Panc1 (cell line): ENCODE data around the gene STARD10. TPM values are rescaled to one million over a fixed set of nuclear protein-coding genes. Genes with fewer than 3 reads are reported as not detected.
A peak's percentile ranks its signal among the peaks of the same experiment; 100 is the strongest.

Source experiments
- ATAC-seq: fragments of 200-7000 bp; cut with Tn5 transposase; 2 replicates; pipeline ENCODE4 v1.9.1; 2020; ENCODE audit warnings: mild to moderate bottlenecking, moderate library complexity
- BruUV-seq: library from RNA; stranded (reverse); fragments of 400-500 nt; replicated peaks from 2 replicates; lab custom pipeline; 2021; lab: Mats Ljungman, UMichigan
- CTCF ChIA-PET: fragments of 300-600 bp; sonication (Branson Sonifier 250); formaldehyde crosslinking; loops from one replicate; lab custom pipeline; 2022; ENCODE audit warnings: antibody characterized with exemption; lab: Charles Lee
- POLR2A ChIA-PET: fragments of 300-600 bp; sonication (Branson Sonifier 250); formaldehyde crosslinking; loops from one replicate; lab custom pipeline; 2022; ENCODE audit warnings: antibody characterized with exemption; lab: Charles Lee
- DNase-seq: peaks from one replicate; pipeline ENCODE4 v3.0.0-alpha.2; 2010; ENCODE audit warnings: low read depth, low spot score
- H3K27ac ChIP-seq: 2 replicates; pipeline ENCODE4 v1.5.1; 2011; ENCODE audit warnings: mild to moderate bottlenecking, low read length, inconsistent platforms
- H3K27me3 ChIP-seq: fragments of 200-500 bp; sonication (Bioruptor generic); 2 replicates; pipeline ENCODE4 v1.6.0; 2014; ENCODE audit warnings: low read length, inconsistent platforms; ENCODE audit not compliant: control insufficient read depth, insufficient read depth
- H3K36me3 ChIP-seq: fragments of 200-500 bp; sonication (Bioruptor generic); 2 replicates; pipeline ENCODE4 v1.5.1; 2014; ENCODE audit warnings: inconsistent platforms, mild to moderate bottlenecking, low read length, moderate library complexity; ENCODE audit not compliant: control insufficient read depth, insufficient read depth
- H3K4me1 ChIP-seq: 2 replicates; pipeline ENCODE4 v1.5.1; 2011; ENCODE audit warnings: inconsistent platforms, mild to moderate bottlenecking, low read length, moderate library complexity; ENCODE audit not compliant: control insufficient read depth, insufficient read depth
- H3K4me3 ChIP-seq, 2 experiments: 2 replicates each; pipeline ENCODE4 v1.5.1; 2011 to 2012; ENCODE audit warnings: low read depth in 2 of 2, low read length in 2 of 2, mild to moderate bottlenecking in 2 of 2, inconsistent platforms in 1 of 2, moderate library complexity in 1 of 2
- H3K9me3 ChIP-seq: fragments of 200-500 bp; sonication (Bioruptor generic); 2 replicates; pipeline ENCODE4 v1.5.1; 2014; ENCODE audit warnings: low read depth, mild to moderate bottlenecking, inconsistent platforms, low read length, moderate library complexity; ENCODE audit not compliant: control insufficient read depth, insufficient read depth
- CTCF ChIP-seq: fragments of 450-650 bp; IDR thresholded peaks from 2 replicates; pipeline ENCODE4 v1.5.1; 2017; ENCODE audit warnings: mild to moderate bottlenecking
- POLR2AphosphoS5 ChIP-seq: IDR thresholded peaks from 2 replicates; pipeline ENCODE4 v1.6.1; 2012; ENCODE audit warnings: mild to moderate bottlenecking, low read depth, low read length, moderate library complexity
- REST ChIP-seq, 2 experiments: IDR thresholded peaks; 2 replicates each; pipeline ENCODE4 v1.6.1; 2011 to 2012; ENCODE audit warnings: low read depth in 2 of 2, control low read depth in 1 of 2, low read length in 1 of 2, mild to moderate bottlenecking in 1 of 2, moderate library complexity in 1 of 2; ENCODE audit not compliant: insufficient read depth in 1 of 2
- SIN3A ChIP-seq: IDR thresholded peaks from 2 replicates; pipeline ENCODE4 v1.6.1; 2012; ENCODE audit warnings: low read depth, mild to moderate bottlenecking, low read length, moderate library complexity, borderline replicate concordance; ENCODE audit not compliant: insufficient read depth
- TCF7L2 ChIP-seq: IDR thresholded peaks from 2 replicates; pipeline ENCODE4 v1.6.1; 2011; ENCODE audit warnings: mild to moderate bottlenecking, low read depth, low read length, inconsistent platforms
- in situ Hi-C: cut with HindIII; loops from 2 replicates; pipeline ENCODE4 v1.10.0; 2016; ENCODE audit warnings: low sequenced_read_pairs, low pct_unique_long_range_greater_than_20kb
- intact Hi-C: fragments of 100-400 bp; cut with micrococcal nuclease; formaldehyde crosslinking; loops from one replicate; pipeline ENCODE4 v1.10.0; 2022; ENCODE audit not compliant: unreplicated experiment
- total RNA-seq: library from RNA; stranded (reverse); gene quantifications from one replicate; pipeline ENCODE4 v1.2.1, GENCODE V29; 2021; ENCODE audit not compliant: unreplicated experiment

STARD10 gene
- total RNA-seq, 1 experiment from 2014 or later, result 32.1 TPM

DNA sequence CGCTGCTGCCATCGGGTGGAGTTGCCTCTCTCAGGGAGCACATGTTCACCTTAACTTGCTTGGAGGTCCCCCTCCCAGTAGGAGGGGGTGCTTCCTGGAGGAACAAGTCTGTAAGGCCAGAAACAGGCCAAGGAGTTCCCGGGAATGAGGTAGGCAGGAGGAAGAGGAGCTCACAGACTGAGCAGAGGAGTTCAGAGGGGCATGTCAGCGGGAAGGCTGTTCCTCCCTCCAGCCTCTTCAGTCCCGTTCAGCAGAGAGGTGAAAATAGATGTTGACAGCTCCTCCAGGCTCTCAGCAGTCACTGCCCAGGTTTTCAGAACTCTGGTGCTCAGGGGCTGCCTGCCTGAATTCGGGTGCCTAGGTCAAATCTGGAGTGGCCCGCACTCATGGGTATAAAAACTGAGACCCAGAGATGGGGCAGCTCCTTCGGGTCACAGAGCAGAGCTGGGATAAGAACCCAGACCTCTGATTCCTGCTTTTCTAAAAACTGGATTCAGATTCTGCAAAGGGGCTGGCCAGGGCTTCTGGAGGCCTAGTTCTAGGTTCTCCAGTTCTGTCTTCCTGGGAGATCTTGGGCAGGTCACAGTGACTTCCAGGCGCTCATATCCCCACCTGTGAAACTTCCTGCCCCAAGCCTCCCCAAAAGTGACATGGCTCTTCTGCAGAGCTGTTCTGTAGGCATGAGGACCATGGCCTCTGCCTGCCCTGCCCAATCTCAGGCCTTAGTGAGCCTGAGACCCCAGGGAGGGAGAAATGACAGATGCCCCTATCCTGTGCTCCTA lies 38.6 kb upstream of the STARD10 start:
- CTCF ChIA-PET, result interaction anchor here (1.2 to 3.3 kb wide), 5 partner anchors 107 to 410 kb away, joined by 3 to 15 read pairs (median 5); no protein-coding TSS in a partner anchor
- BruUV-seq, result no TSS peak
- ATAC-seq (no peak), DNase-seq (no peak)
- Histone ChIP-seq H3K27me3 (no peaks in the 10 kb centered on the region), H3K36me3 (no peaks in the 10 kb centered on the region), H3K27ac (no peak overlapping the region), H3K4me3 (no peak overlapping the region), H3K4me1 (0 out of 2 replicates have a peak, but pooled peaks cover 4% of the 10 kb centered on the region), H3K9me3 (no peaks in the 10 kb centered on the region)
- TF ChIP-seq REST (IDR thresholded peaks at IDR 0.05; ENCODE audit: insufficient read depth in 1 of 2, low read depth in 2 of 2, low read length in 1 of 2) (no peak), CTCF (no peak), SIN3A (no peak), POLR2AphosphoS5 (no peak), TCF7L2 (no peak)
- intact Hi-C loops (loop anchor here (5.0 kb wide), 1 partner anchor 410 kb away; no protein-coding TSS in a partner anchor), in situ Hi-C loops (no loop called here)
- POLR2A ChIA-PET, result no interaction called here

GRCh38 chr11:72831521-72832300 lies 37.9 kb upstream of the STARD10 start:
- ChIA-PET CTCF (interaction anchor here (0.6 to 3.3 kb wide), 6 partner anchors 107 to 546 kb away, joined by 3 to 15 read pairs (median 6); no protein-coding TSS in a partner anchor), POLR2A (no interaction called here)
- no peaks in the 10 kb centered on the region for H3K9me3 ChIP-seq
- H3K4me3 ChIP-seq, result no peak overlapping the region
- TF ChIP-seq POLR2AphosphoS5 (no peak), TCF7L2 (no peak), CTCF (peak; percentile 98), SIN3A (no peak)
- 0 out of 2 replicates have a peak overlapping the region, but pooled peaks have one; percentile 13 for H3K27ac ChIP-seq
- H3K36me3 ChIP-seq, result no peaks in the 10 kb centered on the region
- DNase-seq, result peak; percentile 42
- no TSS peak for BruUV-seq
- 0 out of 2 replicates have a peak, but pooled peaks cover 4% of the 10 kb centered on the region for H3K4me1 ChIP-seq
- intact Hi-C loops, result loop anchor here (1.0 to 5.0 kb wide), 2 partner anchors 347 to 411 kb away; no protein-coding TSS in a partner anchor
- ATAC-seq, result peak; percentile 96
- in situ Hi-C loops, result no loop called here
- H3K27me3 ChIP-seq, result no peaks in the 10 kb centered on the region
